ENCODE results near the gene KLHL35.

GRCh38 chr11:75374646-75375045, 58.4 kb downstream of the KLHL35 start:
- TF ChIP-seq CTCF (conservative IDR thresholded peaks at IDR 0.05; ENCODE audit: low read depth, low read length), result no peak
- TF ChIP-seq EZH2 (IDR thresholded peaks at IDR 0.05; ENCODE audit: low read length, unreplicated experiment), result no peak
- TF ChIP-seq EZH2phosphoT487 (IDR thresholded peaks at IDR 0.05; ENCODE audit: borderline replicate concordance, low read length), result no peak
